Measurements from ENCODE around the gene SRGAP3.

Gene SRGAP3

DNA sequence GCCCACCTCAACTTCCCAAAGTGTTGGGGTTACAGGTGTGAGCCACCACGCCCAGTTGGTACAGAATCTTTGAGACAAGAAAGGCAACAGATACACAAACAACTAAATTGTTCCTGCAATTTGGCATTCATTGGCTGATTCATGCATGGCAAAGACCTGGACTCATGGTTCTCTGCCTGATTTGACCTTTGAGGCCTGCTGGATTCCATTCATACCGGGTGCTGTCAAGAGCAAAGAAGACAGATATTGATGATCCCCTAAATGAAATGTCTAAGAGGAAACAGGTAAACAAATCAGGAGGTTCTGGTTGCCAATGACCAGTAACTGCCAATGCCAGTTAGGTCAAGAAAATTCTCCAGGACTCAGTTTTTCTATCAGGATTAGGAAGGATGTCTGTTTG is 242.2 kb downstream of the SRGAP3 start:
- DNase-seq = no peak

DNA sequence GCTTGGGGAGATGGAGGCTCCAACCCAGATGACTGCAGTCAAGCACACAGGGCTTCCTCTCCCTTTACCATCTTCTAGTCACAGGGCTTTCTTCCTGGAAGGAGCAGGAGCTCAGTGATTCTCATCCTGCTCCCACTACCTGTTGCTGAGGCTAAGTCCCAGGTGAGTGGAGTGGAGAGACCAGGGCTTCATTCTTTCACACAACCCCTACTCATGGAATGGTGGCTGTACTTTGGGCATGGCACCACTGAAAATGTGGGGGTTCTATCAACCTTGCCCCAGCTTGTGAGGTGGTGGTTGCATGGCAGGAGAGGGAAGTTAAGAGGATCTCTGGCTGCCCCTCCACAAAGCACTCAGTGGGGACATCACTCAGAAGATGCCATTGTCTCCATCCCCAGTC is 249.4 kb downstream of the SRGAP3 start:
- no peak for DNase-seq

DNA sequence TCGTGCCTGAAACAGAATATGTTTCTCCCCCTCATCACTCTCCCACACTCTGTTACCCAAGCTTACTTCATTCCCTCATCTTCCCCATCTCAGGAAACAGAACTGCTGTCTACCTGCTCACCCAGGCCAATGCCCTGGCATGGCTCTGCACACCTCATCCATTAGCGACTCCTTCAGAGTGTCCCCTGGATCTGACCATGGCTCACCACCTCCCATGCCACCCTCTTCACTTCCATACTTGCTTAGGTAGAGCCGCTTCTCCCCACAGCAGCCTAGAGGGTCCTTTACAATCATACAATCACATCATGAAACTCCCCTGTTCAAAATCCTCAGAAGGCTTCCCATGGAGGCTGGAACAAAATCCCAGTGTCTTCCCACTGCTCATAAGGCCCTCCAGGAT is 252.3 kb downstream of the SRGAP3 start:
- no peak for DNase-seq

- no peak for DNase-seq
Observed at GRCh38 chr3:8996681-8997121, 252.7 kb downstream of the SRGAP3 start.

DNA sequence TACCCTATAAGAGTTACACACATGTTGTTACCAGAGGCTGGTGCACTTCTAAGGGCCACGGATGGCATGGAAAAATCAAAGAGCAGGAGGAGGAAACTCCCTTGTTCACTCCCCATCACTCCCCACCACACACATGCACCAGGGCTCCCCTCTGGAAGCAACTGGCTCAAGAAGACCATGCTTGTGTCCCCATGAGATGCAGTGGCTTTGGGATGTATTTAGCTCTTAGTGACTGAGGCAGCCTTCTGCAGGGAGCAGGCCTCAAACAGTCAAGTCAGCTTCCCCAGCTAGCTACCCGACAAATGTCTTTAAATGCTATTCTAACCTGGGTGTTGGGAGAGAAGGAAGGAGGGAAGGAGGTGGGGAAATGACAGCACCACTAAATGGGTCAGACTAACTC is 253.2 kb downstream of the SRGAP3 start:
- DNase-seq = no peak

- DNase-seq = no peak
Observed at GRCh38 chr3:8994226-8994625, 255.2 kb downstream of the SRGAP3 start.

GRCh38 chr3:8993331-8993730 is 256.1 kb downstream of the SRGAP3 start:
- DNase-seq = no peak

DNA sequence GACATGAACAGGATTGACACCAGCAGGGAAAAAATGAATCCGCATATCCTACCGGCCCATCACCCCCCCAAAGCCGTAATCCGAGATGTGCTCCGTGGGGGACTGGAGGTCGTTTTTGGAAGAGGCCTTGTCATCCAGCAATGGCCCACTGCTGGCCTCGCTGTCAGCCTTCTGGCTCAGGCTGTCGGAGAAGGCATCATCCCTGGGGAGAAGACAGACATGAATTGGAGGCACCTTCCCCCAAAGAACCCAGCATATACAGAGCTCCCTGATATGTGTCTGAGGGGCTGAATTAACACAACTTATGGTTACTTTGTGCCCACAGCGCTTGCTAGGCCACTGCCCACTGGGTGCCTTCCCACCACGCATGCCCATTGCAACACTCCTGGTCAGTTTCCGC is 256.6 kb downstream of the SRGAP3 start:
- DNase-seq = no peak

DNA sequence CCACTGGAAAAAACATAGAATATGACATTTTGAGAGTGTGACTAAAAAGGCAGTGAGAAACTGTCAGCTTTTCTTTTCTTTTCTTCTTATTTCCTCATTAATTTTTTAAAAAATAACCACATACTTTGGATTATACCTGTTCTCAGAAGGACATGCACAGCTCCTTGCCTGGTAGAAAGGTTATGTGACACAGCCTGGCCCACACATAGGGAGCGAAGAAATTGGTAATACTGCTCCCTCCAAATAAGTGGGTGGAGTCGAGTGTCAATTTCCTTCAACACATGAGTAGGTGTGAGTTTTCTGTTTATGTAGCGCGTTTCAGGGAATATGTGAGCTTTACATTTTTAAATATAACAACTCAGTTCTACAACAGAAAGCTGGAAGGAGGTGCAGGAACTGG is 257.2 kb downstream of the SRGAP3 start:
- no peak for DNase-seq

DNA sequence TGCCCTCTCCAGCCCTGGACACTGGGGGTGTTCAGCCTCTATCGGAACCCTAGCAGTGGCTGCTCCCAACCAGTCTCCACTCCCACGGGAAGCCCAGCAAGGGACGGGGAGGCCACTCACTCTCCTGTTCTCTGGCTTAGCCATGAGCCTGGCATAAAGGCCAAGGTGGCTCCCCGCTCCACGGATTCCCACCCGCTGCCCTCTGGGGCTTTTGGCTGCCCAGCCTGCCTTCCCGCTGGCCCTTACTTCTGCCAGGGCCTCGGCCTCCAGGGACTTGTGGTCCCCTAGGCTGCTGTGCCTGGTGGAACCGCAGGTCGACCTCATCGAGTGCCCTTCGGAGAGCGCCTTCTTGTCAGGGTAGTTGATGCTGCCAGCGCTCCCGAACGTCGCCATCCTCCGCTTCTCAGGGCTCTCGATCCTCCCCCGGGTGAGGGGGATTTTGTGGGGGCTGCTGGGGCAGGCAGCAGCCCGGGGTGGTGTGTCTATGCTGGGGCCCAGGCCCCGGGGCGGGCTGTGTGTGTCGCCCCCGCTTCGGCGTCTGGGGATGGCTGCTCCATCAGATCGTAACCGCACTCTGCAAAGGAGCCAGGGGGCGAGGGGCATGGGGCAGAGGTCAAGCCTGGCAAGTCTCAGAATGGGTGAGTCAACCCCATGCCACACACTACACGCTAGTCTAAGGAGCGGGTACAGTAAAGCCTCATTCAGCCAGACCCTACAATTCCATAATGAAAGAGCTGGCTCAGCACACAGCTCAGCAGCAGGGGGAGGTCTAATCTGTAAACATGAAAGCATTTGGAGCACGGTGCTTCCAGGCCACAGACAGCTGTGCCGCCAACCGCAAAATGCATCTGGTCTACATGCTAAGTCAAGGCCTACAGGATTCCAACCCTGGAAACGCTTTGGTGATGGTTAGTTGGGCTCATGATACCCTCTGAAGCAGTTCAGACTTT is 258.9 kb downstream of the SRGAP3 start:
- no peak for DNase-seq

GRCh38 chr3:8988791-8989558 is 260.5 kb downstream of the SRGAP3 start:
- no peak for DNase-seq

- no peak for DNase-seq
Observed at GRCh38 chr3:8988384-8988655, 261.1 kb downstream of the SRGAP3 start.

DNA sequence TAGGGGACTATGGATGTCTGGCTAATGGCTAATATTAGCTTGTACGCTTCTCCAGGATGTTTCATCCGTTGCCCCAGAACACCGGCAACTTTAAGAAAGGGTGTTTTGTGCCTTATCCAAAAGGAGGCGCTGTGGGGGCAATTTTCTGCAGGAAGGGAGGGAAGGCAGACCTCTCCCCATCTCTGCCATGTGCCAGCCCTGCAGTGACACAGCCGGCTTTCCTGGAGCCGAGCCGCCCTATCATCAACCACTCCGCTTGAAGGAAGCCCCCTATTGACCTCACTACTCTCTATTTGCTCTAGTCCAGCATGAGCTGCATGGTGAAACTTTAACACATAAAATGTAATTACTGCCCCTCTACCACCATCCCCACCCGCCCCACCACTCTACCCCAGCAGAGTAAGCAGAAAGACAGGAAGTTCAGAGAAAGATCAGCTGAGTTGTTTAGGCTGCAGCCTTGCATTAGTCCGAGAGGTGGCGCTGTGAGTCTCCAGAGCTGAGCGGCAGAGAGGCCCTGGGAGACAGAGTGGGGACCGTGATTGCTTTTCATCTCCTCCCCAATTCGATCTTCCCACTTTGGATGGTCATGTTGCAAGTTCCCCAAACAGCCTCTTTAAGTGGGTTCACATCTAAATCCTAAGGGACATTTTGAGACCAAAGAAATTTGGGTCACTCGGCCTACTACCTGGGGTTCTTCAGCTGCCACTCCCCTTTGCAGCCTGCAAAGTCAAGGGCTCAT is 261.6 kb downstream of the SRGAP3 start:
- peak; percentile 65 for DNase-seq

DNA sequence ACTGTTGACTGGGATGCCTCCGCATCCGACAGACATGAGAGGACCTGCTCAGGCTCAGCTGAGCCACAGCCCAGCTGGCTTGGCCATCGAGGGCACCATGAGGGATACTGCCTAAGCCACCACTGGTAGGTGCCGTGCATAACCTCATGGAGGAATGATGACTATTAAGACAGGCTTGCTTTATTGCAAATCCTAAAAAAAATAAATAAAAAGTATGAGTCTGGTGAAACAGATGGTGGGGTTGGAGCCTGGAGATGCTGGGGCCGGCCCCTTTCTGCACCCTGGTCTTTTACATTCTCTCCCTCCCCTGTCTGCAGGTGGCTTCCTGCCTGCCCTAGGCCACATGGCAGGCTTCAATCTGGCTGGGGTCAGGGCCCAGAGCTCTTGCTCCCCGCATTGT is 262.2 kb downstream of the SRGAP3 start:
- no peak for DNase-seq

- no peak for DNase-seq
Observed at GRCh38 chr3:8986741-8987140, 262.7 kb downstream of the SRGAP3 start.

DNA sequence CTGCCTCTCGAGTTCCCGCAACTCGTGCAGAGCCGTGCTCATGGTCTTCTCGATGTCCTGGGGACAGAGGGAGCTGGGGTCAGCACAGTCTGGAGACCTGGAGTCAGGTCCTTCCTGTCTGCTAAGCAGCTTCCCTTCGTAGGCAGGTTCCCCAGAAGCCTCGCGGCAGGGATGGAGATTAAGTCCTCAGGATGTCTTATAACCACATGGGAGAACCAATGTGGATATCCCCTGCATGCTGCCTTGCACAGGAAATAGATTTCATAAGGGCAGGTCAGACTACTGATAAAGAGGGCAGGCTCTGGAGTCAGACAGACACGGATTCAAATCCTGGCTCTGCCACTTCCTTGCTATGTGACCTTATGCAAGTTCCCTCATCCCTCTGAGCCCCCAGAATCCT is 263.6 kb downstream of the SRGAP3 start:
- DNase-seq = no peak

- no peak for DNase-seq
Observed at GRCh38 chr3:8985411-8985831, 264.0 kb downstream of the SRGAP3 start.

GRCh38 chr3:8984526-8984925 is 264.9 kb downstream of the SRGAP3 start:
- DNase-seq = no peak

DNA sequence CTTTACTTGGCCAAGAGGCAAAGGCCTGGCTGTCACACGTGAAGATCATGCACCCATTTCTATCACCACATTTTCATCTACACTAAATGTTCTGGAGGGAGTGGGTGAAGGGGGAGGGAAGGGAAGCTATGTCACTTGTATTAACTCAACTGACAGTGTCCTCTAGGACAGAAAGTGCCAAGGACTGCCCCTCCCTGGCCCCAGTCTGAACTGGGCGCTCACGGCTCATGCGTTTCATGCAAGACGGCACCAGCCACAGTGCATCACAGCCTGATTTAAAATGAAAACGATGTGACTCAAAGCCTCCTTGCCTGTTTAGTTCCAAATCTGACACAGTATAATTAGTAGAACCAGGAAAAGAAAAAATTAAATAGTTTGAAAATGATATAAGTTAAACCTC is 265.4 kb downstream of the SRGAP3 start:
- DNase-seq = no peak

DNA sequence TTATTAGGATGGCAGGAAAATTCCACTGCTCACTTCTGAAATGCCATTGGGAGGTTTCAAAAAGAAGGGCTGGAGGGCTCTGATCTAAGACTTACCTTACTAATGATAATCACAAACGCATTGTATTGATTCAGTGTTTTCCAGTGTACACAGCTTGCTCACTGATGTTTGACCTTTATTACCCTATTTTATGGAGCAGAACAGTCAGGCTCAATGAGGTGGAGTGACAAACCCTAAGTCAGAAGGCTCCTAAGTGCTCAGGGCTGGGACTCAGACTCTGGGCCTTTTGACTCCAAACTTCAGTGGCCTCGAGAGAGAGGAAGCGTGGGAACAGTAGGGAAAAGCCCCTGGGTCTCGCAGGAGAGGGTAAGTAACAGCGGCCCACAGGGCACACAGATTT is 265.9 kb downstream of the SRGAP3 start:
- DNase-seq = no peak

DNA sequence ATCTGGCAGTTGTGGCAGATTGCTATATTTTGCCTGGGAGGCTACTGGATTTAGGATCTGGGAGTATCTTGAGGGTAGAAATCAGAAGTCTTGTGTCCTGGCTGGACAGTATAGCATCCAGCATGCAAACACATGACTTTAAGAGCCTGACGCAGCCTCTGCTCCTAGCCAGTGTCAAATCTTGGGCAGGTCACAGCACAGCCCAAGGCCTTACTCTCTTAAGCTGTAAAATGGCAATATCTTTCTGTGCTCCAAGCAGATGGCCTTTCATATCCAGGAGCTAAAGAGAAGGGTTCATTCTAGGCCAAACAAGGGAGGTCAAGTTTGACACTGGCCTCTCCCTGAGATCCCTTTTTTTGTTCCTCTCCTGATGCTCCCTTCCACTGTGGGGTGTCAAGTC is 266.4 kb downstream of the SRGAP3 start:
- DNase-seq = no peak

GRCh38 chr3:8982509-8982908 is 266.9 kb downstream of the SRGAP3 start:
- DNase-seq = no peak

- DNase-seq = no peak
Observed at GRCh38 chr3:8981700-8982099, 267.7 kb downstream of the SRGAP3 start.

DNA sequence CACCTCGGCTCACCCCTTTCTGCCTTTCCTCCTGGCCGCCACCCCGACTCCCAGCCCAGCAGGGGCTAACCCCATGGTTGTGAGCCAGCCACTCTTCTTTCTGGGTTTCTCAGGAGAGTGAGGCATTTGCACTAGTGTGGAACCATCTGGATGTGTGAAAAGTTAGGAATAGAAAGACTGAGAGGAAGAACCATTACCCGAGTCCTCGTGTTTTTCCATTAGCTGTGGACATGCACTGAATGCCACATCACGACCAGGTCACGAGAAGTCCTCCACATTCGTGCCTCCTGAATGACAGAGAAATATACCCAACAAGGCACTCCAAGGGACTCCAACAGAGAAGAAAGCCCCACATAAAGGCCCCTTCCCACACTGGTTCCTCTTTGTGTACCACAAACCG is 268.1 kb downstream of the SRGAP3 start:
- no peak for DNase-seq
